ENCODE results near the gene FLRT1.

FLRT1 gene

DNA sequence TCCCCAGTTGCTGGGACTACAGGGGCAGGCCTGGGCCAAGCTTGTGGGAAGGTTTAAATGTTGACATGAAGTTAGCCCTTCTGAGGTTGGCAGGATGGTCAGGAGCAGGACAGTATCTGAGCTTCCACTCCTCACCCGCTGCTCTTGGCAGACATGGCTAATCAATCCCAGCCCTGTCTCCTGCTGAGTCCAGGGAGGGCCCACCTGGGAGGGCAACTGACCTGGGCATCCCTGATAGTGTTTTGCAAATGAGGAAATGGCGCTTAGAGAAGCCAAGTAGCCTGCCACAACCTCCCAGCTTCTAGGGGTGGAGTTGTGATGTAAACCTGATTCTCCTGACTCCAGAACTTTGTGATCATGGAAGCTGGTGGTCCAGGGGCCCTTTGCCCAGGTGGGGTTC is 16.7 kb downstream of the FLRT1 start:
- DNase-seq, result no peak

DNA sequence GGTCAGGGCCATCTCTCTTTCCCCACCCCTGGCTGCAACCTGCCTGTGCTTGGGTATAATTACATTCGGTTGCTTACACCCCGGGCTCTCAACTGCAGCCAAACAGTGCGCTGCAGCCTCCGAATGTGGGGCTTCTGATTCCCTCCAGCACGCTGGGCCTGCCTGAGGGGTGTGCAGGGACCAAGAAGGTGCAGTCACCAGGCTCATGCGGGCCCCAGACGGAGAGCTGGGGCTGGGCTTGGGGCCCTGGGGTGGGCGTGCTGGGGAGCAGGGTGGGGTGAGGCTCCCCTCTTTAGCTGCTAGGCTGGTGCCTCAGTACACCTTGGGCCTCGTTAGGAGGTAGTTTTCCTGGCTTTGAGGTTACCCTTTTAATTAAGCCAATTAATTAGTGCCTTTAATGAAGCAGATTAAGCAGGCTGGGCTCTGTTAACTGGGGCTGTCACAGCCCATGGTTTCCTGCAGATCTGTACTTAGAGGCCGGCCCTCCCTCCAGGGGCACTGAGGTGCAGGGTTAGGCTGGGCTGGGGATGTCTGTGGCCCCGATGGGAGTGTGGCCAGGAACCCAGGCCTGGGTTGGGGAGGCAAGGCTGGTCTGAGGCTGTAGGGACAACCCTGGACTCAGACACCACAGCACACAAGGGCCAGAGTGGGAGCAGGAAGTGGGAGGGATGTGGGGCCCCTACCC is 17.3 kb downstream of the FLRT1 start:
- no peak for DNase-seq

DNA sequence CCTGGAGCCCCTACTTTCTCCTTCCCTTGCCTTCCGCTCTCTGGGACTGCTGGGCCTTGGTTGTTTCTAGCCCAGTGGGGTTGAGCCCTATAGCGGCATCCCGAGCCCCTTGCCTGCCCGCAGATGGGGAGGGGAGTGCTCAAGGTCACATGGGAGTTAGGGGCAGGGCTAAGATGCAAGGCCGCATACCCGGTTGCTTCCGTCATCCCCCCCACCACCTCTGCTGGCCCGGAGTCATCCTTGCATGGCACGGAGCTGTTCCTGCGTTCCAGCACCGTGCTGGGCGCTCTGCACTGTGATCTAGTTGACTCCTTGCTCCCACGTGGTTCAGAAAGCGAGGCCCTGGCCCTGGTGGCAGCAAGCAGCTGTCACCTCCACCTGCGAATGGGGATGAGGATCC is 18.0 kb downstream of the FLRT1 start:
- DNase-seq, result no peak

DNA sequence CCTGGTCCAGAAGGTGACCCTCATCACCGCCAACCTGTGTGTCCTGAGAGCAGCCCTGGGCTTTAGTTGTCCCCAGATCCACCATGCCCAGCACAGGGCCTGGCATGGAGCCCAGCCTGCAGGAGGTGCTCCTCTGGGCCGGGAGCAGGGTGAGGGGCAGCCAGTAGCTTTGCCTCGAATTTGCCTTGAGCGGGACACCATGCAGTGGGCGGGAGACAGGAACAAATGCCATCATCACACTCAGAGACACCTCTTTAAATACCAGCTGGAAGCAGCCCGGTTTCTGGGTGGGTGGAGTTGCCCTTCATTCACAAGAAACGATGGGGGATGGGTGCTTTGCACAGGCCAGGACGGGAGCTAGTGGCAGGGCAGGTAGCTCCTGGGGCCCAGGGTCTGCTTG is 19.3 kb downstream of the FLRT1 start:
- no peak for DNase-seq

DNA sequence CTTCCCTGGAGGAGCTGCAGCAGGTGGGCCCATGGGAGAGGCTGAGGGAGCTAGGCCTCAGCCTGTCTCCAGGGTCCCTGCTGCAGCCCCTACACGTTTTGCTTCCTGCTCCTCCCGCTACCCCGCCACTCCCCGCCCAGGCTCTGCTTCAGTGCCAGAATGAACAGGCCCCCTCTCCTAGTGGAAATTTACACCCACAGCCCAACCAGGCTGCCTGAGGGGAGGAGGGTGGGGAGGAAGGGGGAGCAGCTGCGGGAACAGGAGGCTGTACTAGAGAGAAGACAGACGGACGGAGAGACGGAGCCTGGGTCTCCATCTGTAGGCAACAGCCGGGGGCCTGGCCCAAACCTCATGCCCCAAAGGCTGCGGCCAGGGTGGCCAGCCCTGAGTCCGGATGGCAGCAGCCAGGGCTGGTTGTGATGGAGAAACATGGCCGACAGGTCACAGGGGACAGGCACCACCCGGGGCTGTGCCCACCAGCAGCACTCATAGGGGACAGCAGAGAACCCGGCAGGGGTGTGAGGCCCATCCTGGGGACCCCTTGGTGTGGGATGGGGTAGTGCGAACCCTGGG is 20.6 kb downstream of the FLRT1 start:
- no peak for DNase-seq

DNA sequence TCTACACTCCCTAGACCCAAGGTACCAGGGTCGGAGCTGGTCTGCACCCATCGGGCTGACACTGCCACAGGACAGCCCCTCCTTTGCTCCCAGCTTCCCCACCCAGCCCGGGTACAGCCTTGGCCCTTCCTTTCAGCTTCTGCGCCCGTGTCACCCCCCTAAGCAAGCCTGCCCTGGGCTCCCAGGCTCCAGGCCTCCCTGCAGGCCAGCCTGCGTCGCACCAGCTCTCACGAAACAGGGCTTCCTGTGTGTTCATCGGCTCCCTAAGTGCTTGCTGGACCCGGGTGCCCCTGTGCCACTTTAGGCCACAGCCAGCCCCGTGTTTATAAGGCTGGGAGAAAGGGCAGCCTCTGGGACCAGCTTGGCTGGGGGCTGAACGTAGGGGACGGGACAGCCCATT is 21.1 kb downstream of the FLRT1 start:
- no peak for DNase-seq

DNA sequence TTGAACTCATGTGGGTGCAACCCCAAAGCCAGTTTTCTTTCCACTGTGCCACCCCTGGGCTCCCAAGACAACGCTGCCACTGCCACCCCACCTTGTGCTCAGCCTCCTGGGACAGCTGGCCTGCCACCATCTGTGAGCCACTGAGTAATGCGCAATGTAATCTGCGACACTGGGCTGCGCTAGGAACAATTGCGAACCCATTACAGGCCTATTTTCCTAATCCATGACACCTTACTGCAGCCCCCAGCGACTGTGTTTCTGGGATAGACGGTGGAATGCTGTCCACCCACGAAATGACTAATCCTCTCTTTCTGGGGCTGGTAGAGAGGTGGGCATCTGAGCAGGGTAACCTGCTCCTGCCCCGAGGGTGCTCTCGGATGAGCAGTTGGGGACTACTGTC is 22.2 kb downstream of the FLRT1 start:
- no peak for DNase-seq

DNA sequence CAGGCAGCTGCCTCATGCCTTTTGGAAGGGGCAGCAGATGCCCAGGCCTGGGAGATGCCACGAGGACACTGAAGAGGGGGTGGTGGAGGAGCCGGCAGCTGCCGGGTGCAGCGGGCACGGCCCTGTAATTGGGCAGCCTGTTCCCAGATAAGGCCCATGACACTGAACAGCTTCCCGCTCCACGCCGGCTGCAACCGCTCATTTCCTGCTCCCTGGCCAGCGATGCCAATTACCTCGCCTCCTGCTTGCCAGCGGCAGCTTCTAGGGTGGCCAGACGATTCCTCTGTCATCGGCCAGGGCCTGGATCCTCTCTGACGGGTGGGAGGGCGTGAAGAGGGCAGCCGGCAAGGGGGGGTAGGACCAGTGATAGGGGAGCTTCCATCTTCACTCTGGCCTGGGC is 22.8 kb downstream of the FLRT1 start:
- no peak for DNase-seq

DNA sequence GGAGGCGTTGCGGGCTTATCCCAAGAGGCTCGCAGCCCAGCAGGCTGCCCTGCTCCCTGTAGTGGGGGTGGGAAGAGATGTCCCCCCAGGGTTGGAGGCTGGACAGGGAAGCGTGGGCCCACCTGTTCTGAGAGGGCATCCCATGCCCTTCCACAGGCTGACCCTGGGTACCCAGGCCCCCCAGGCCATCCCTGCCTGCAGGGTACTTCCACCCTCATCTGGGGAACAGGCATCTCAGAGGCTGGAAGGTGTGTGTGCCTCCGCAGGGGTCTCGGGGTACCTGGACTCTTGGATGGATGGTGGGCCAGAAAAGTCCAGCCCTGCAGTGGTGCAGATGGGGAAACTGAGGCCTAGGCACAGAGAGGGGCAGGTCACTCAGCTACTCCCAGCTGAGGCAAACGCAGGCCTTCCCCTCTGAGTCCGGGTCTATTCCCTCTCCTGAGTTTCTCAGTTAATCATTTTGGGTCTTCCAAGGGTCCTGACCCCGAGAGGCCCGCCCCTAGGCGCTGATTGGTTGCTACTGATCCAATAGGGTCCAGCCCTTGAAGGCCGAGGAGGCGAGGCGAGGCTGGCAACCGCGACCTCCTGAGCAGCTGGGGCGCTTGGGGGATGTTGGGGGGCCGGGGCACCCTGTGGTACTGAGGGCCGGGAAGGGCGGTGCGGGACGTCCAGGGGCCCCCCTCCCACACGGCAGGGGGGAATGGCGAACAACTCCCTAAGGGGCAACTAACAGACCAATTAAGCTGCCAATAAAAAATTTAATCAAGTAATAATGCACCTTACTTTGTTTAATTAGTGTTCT is 23.8 kb downstream of the FLRT1 start:
- DNase-seq, result no peak

DNA sequence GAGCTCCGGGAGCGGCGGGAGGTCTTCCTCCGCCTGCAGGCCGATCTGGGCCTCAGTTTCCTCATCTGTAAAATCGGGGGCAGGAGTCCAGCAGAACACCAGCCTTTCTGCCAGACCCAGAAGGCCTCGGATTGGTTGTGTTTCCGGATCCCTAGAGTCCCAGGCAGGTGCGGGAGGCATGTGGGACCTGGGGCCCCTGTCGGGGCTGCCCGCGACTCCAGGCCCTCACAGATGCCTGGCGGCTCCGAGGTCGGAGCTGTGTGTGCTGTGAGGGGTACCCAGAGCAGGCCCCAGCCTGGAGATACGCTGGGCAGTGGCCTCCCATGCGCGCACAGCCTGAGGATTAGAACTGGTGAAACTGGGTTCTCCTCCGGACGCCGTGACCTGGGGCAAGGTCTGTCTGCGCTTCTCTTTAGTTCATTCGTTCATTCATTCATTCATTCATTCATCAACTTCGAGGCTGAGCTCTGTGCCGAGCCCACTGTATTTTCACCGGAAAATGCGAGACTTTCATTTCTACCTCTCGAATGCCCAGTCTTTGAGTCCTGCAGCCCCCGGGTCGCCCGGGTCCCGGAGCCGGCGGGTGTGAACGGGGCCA is 24.6 kb downstream of the FLRT1 start:
- no peak for DNase-seq

DNA sequence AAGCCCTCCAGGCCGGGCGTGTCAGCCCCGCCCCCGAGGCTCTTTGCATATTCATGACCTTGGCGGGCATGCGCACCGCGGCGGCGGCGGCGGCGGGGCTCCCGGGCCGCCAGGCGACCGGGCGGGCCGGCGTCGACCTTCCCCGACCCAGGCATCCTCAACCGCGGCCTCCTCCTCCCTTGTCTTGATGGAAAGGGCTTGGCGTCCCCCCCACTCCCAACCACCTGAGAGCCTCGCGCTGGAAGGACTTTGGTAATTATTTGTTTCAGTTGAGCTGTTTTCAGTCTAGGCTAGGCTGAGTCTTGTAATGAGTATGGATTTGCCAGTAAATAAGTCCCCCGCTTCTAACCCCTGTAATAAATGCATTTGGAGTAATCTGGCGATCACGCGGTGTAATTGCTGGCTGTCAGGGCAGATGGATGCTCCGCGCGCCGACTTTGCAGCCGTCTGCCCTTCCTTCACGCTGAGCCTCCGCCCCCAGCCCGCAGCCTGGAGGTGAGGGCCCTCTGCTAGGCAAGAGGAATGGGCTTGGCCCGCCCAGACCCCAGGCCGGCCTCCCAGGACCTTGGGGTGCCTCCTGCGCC is 25.2 kb downstream of the FLRT1 start:
- DNase-seq, result peak; percentile 41

DNA sequence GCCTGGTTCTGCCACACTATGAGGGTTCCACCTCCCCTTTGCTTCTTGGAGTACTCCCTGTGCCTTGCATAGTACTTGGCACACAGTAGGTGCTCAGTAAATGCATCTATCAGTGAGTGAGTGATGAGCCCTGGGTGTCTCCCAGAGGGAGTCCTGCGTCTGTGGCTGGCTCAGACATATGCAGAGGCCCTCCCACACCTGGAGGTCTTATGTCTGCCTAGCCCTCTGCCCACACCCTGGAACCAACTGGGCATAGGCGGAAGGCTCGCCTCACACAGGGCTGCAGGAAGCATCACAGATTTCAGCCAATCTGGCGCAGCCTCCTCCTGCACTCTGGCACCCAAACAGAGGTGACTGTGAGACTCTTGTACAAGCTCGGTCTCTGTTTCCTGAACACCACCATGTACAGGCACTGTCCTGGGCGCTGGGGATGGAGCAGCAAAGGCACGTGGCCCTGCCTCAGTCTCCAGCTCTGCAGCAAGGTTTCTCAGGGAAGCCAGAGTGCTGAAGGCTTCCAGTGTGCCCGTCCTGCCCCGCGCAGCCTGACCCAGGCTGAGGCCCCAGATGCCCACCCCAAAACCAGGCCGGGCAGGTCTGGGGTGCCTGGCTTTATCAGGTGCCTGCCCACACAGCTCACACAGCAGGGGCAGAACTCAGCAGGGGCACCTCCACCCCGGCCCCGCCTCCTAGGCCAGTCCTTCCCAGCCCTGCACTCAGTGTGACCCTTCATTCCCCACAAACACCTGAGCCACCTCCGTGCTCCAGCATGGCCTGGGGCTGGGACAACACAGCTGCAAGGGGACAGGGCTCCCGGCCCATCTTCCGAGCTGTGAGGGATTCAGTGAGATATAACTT is 26.7 kb downstream of the FLRT1 start:
- DNase-seq, result no peak

DNA sequence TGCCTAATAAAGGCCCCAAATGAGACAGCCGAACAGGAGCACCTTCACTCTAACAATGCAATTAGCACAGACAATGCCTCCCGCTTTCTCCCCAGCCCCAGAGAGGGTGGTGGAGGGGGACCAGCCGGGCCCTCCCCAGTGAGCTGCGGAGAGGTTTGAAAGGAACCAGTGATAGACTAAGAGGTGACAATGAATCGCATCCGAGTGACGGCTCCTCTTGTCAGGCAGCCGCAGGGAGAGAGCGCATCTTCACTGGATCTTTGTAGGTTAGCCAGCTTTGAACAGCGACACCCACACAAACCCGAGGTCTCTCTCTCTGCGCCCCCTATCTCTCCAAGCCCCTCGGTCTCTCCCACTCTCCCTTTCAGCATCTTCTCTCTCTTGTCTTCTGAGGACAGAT is 28.0 kb downstream of the FLRT1 start:
- DNase-seq, result no peak

DNA sequence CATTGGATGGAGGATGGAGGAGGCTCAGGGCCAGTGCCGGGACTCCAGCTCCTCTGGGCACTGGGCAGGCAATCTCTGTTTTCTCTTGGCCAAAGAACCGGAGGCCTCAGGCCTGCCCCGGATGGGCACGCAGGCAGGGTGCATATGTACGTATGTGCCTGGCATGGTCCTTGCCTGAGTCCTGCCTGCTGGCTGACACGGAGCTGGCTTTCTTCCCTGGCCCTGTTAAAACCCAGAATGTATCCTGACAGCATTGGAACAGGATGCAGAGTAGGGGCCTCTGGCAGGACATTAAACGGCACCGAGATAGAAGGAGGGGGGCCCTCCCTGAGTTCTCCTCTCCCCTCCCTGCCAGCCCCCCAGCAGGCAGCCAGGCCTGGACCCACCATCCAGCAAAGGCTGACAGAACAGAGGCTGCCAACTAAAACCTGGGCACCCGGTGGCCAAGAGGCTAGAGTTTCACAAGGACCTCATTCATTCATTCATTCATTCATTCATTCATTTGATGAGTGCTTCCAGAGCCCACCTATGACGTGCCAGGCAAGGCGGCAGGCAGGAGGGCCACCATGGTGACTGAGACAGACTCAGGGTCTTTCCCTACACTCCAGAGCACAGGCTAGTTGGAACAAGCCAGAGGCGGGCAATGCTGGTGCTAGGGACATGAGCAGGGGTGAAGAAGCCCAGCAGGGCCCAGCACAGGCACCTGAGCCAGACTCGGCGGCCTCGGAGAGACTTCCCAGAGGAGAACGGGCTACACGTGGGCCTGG is 28.8 kb downstream of the FLRT1 start:
- DNase-seq, result no peak

DNA sequence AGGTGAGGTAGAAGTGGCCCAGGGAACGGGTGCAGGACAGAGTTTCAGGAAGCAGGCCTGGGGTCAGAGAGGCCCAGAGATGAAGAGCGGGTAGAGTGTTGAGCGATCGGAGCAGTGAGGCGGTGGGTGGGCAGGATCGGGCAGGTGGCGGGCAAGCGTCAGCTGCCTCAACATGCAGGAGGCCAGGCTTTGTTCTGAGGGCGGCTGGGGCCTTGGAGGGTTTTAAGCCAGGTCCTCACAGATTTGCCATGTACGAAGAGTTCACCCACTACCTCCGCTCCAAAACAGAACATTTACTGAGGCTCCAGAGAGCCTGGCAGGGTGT is 29.4 kb downstream of the FLRT1 start:
- no peak for DNase-seq

DNA sequence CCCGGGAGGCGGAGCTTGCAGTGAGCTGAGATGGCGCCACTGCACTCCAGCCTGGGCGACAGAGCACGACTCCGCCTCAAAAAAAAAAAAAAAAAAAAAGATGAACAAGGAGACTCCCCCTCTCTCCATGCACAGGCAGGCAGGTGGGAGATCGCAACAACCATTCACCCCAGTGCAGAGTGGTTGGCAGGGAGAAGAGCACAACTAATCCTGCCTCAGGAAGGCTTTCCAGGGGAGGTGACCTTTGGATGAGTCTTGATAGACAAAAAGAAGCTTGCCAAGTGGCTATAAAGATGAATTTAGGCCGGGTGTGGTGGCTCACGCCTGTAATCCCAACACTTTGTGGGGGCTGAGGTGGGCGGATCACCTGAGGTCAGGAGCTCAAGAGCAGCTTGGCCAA is 30.0 kb downstream of the FLRT1 start:
- DNase-seq, result no peak

DNA sequence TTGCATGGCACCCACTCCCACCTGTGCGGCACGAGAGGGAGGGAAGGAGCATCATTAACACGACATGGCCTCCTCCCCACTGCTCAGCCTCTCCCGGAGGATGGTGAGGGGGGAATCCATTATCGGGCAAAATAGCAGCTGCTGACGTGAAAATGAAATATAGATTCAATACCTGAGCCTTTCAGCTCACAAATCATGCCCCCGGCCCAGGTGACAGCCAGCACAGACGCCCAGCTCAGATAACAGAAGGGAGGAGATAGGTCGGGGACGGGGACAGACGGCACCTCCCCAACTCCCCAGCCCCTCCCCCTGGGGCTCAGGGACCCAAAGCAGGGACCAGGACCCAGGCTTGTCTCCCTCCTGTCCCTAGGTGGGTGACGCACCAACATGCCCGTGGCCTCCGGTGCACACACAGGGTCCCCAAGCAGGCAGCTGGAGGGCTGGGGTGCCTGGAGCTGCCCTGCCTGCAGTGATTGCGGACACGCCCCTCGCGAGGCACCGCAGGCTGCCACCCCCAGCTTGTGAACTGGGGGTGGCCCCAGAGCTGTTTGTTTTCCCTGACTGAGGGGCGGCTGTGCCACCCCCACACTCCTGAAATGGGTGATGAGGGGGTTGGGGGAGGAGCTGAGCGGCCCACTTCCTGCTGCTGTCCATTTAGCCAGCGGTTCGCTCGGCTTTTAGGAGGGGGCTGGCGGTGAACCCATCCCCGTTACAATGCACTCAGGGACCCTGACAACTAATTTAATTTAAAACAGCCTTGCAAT is 31.7 kb downstream of the FLRT1 start:
- DNase-seq, result no peak

DNA sequence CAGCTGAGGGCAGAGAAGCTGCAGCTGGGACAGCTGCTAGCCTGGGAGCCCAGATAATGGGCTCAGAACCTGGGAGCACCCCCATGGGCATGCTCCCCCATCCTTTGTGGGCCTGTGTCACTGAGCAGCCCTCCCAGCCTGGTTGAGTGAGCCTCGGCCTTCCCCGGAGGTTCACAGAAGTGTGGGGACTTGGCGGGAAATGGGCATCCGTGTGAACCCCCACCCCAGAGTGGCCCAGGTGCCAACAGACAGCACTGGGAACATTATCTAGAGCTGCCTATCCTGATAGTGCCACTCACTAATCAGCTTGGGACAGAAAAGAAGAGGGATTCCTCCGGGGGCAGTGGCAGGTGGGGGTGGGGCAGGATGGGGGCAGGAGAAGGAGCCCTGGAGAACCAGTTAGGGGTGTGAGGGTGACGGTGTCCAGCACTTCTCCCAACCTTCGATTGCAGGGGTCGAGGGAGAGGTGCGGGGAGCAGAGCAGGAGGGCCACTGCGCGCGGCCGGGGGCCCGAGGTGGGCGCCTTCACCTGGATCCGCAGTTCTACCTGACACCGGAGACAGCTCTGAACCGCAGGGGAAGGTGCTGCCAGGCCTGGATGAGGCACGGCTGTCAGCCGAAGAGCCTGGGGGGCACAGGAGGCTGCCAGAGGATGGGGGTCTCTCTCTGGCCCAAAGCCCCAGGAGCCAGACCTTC is 33.1 kb downstream of the FLRT1 start:
- no peak for DNase-seq

DNA sequence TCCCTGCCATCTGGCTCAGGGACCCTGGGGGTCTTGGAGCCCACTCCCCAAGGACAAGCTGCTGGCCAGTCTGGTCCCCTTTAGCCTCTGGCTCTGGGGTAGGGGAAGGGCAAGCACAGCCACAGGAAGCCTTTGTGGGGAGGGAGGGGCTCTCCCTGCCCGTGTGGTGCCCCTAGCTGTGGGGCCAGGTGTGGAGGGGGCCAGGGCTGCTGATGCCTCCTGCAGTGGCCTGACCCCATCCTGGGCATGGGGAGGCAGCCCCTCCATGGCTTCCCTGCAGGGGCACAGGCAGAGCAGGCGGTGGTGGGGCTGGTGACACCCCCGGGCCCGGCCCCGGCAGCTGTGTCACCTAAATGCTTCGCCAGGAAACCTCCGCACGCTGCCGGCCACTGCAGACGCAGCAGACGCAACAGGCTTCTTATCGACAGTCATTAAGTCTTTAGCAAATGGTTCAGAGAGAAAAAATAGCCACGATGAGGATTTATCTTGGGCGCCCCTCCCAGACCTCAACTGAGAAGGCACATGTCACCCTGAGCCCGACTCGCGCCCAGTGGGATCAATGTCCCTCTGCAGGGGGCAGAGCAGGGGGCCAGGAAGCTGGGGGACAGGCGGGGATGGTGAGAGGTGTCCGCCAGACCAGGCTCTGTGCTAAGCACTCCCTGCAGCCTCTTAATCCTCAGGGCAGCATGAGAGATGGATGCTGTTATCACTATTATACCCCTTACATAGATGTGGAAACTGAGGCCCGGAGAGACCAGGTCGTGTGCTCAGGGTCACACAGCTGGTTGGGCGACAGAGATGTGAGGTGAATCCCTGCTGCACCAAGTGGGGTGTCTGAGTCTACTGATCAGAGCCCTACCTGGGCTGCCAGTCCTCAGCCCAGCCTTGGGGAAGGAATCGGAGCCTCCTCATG is 33.9 kb downstream of the FLRT1 start:
- DNase-seq, result no peak

DNA sequence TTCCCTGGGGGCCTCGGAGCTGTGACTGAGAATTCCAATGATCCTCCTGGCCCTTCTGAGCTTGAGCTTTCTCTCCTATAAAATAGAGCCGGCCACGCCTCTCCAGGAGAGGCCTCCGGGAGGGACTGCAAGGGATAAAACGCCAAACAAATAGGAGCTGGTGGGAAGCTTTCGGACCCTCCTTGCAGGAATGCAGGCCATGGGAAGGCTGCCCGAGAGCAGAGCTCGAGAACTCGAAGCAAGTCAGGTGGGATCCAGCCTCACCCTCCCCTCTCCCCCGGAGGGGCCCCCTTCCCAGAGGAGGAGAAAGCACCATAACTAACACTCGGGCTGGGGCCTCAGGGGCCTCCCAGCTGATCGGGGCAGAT is 34.6 kb downstream of the FLRT1 start:
- no peak for DNase-seq
